GM19397 (cell line): ENCODE measurements around the gene EMILIN1.

Experiments
- ATAC-seq: cut with Tn5 transposase; IDR thresholded peaks from one replicate; pipeline ENCODE4 v1.9.1; 2021; ENCODE audit warnings: mild to moderate bottlenecking, moderate library complexity; ENCODE audit not compliant: unreplicated experiment

The EMILIN1 gene

DNA sequence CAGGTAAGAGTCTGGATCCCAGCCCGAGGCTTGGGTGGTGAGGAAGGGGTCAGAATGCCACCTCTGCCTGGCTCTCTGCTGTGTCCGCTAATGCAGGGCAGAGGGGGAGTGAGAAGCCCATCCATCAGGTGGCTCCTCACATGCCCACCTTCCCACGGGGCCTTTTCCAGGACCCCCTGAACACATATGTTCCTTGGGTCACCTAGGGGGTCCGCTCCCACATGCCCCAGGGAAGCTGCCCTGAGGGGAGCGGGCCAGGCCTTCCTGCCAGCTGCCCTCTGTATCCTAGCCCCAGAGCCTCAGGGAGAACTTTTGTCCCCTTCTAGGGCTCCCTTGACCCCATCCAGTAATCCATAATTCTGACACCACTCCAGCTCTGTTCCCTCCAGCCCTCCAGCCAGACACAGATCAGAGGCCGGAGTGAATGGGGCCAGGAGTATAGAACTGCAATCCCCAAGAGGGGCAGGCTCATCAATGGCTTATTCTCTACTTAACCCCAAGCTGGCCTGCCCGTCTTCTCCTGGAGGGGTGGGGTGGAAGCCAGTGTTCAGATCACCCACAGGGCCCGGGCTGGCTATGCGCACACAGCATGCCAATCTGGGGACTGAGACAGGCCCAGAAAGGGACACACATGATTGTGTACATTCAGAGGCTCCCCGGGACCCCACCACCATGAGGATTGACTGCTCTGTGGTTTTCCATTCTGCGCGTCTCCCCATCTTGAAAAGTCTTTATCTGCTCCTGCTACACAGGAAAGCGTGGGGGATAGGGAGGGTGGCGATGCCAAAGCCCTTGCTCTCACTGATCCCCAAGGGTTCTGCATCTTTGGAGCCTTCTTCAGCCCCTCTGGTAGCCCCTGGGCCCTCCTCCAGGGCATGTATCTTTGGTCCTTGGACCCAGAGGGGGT, 1.1 kb downstream of the EMILIN1 start:
- ATAC-seq = no peak

- no peak for ATAC-seq
Observed at GRCh38 chr2:27080140-27080469, 1.7 kb downstream of the EMILIN1 start.

GRCh38 chr2:27080603-27080936, 2.2 kb downstream of the EMILIN1 start:
- ATAC-seq = no peak

GRCh38 chr2:27081984-27082772, 3.8 kb downstream of the EMILIN1 start:
- no peak for ATAC-seq

- no peak for ATAC-seq
Observed at GRCh38 chr2:27082773-27083409, 4.5 kb downstream of the EMILIN1 start.

DNA sequence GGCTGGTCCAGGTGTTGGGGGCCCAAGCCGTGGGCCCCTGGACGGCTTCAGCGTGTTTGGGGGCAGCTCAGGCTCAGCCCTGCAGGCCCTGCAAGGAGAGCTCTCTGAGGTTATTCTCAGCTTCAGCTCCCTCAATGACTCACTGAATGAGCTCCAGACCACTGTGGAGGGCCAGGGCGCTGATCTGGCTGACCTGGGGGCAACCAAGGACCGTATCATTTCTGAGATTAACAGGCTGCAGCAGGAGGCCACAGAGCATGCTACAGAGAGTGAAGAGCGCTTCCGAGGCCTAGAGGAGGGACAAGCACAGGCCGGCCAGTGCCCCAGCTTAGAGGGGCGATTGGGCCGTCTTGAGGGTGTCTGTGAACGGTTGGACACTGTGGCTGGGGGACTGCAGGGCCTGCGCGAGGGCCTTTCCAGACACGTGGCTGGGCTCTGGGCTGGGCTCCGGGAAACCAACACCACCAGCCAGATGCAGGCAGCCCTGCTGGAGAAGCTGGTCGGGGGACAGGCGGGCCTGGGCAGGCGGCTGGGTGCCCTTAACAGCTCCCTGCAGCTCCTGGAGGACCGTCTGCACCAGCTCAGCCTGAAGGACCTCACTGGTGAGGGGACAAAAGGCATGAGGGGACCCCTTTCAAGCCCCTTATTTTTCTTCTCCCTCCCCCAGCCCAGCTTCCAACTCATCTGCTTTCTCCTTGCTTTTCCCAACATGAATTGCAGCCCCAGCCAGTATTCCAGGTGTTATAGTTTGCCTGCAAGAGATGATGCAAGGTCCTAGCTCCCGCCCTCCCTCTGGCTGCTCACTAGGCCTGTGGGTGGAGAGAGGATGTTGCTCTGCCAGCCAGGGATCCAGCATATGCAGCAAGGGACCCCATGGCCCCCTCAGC, 5.2 kb downstream of the EMILIN1 start:
- ATAC-seq = no peak

- ATAC-seq = no peak
Observed at GRCh38 chr2:27084297-27085061, 6.1 kb downstream of the EMILIN1 start.

- no peak for ATAC-seq
Observed at GRCh38 chr2:27085062-27085672, 6.8 kb downstream of the EMILIN1 start.

- ATAC-seq = no peak
Observed at GRCh38 chr2:27085673-27086089, 7.3 kb downstream of the EMILIN1 start.

GRCh38 chr2:27086090-27086723, 7.8 kb downstream of the EMILIN1 start:
- peak; percentile 86 for ATAC-seq

DNA sequence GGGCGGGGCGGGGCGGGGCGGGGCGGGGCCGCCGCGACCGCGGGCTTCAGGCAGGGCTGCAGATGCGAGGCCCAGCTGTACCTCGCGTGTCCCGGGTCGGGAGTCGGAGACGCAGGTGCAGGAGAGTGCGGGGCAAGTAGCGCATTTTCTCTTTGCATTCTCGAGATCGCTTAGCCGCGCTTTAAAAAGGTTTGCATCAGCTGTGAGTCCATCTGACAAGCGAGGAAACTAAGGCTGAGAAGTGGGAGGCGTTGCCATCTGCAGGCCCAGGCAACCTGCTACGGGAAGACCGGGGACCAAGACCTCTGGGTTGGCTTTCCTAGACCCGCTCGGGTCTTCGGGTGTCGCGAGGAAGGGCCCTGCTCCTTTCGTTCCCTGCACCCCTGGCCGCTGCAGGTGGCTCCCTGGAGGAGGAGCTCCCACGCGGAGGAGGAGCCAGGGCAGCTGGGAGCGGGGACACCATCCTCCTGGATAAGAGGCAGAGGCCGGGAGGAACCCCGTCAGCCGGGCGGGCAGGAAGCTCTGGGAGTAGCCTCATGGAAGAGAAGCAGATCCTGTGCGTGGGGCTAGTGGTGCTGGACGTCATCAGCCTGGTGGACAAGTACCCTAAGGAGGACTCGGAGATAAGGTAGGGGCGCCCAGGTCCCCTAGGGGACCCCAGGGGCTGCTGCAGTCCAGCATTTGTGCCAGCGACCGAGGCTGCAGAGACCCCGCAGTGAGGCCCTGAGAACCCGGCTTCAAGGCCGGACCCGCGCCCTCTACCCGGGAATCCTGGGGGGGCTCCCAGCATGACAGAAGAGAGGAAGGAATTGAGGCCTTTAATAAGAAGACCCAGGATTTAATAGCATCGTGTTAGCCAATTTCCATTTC, 8.5 kb downstream of the EMILIN1 start, which contains the start of gene KHK:
Gene KHK (plus strand): TSS at position 49 of the 870 bp plus-strand sequence. CDS start 488 bp downstream, at position 537.
- peak; percentile 5 for ATAC-seq

- ATAC-seq = no peak
Observed at GRCh38 chr2:27087823-27088410, 9.5 kb downstream of the EMILIN1 start.

DNA sequence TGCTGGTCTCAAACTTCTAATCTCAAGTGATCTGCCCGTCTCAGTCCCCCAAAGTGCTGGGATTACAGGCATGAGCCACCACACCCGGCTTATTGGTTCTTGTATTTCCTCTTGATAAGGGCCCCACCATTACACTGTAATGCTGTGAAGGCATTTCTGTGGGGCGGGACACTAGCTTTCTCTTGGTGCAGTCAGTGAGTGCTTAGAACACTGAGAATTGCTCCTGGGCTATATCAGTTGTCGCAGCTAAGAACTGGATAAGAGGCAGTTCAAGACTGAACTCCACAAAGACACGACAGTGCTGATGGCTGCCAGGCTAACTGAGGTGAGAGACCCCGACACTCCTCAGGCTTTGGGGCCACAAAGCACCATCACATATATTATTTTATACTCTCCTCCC, 10.2 kb downstream of the EMILIN1 start:
- no peak for ATAC-seq

- no peak for ATAC-seq
Observed at GRCh38 chr2:27089111-27089954, 10.9 kb downstream of the EMILIN1 start.

- no peak for ATAC-seq
Observed at GRCh38 chr2:27091746-27092695, 13.6 kb downstream of the EMILIN1 start.
